SW480 (cell line): Measurements from ENCODE around the gene MOB2.
"Not testable (repeated sequence)": the region's sequence is repeated elsewhere in the genome, so short reads cannot be mapped to it uniquely, and the experiment has no call there.

Source experiments
- DNase-seq: peaks from one replicate; pipeline ENCODE4 v3.0.0-alpha.2; 2016; ENCODE audit warnings: low spot score

The MOB2 gene

GRCh38 chr11:1518301-1518700 lies 31.7 kb upstream of the MOB2 start:
- DNase-seq: no peak

- no peak for DNase-seq
Observed at GRCh38 chr11:1517117-1518005, 30.8 kb upstream of the MOB2 start.

GRCh38 chr11:1516273-1517067 lies 29.9 kb upstream of the MOB2 start:
- no peak for DNase-seq

GRCh38 chr11:1515082-1516060 lies 28.8 kb upstream of the MOB2 start:
- peak; percentile 10 for DNase-seq

GRCh38 chr11:1514336-1515061 lies 27.9 kb upstream of the MOB2 start:
- DNase-seq: no peak

- no peak for DNase-seq
Observed at GRCh38 chr11:1513326-1514296, 27.0 kb upstream of the MOB2 start.

- DNase-seq: peak; percentile 42
Observed at GRCh38 chr11:1512531-1513258, 26.1 kb upstream of the MOB2 start.

GRCh38 chr11:1511937-1512496 lies 25.4 kb upstream of the MOB2 start:
- no peak for DNase-seq

- no peak for DNase-seq
Observed at GRCh38 chr11:1510928-1511327, 24.3 kb upstream of the MOB2 start.

GRCh38 chr11:1510351-1510750 lies 23.8 kb upstream of the MOB2 start:
- not testable (repeated sequence) for DNase-seq

GRCh38 chr11:1509626-1510255 lies 23.2 kb upstream of the MOB2 start:
- no peak for DNase-seq

GRCh38 chr11:1508986-1509385 lies 22.4 kb upstream of the MOB2 start:
- DNase-seq: no peak

- DNase-seq: no peak
Observed at GRCh38 chr11:1508491-1508891, 21.9 kb upstream of the MOB2 start.

- no peak for DNase-seq
Observed at GRCh38 chr11:1507381-1508140, 21.0 kb upstream of the MOB2 start.

- DNase-seq: no peak
Observed at GRCh38 chr11:1506981-1507380, 20.4 kb upstream of the MOB2 start.

GRCh38 chr11:1505480-1505879 lies 18.9 kb upstream of the MOB2 start:
- DNase-seq: no peak

GRCh38 chr11:1504581-1505290 lies 18.2 kb upstream of the MOB2 start:
- DNase-seq: no peak
